Prostate gland (tissue), 2 donors: ENCODE data around the gene C12orf56.
"Not testable (repeated sequence)": the region's sequence is repeated elsewhere in the genome, so short reads cannot be mapped to it uniquely, and the experiment has no call there.

Experiments
- POLR2A ChIP-seq: fragments of 450-650 bp; IDR thresholded peaks from one replicate; pipeline ENCODE4 v1.6.1; 2016; ENCODE audit warnings: antibody characterized with exemption, mild to moderate bottlenecking
- POLR2AphosphoS5 ChIP-seq: sonication (generic); formaldehyde crosslinking; IDR thresholded peaks from one replicate; pipeline ENCODE4 v1.6.1; 2017; ENCODE audit warnings: antibody characterized with exemption
- TF ChIP-seq, protein P1 (sequence below), 4 experiments: fragments of 200-600 bp in 2 of 4; fragments of 450-650 bp in 2 of 4; sonication (generic) in 2 of 4; IDR thresholded peaks; 1 replicate in 3 of 4; 2 replicates in 1 of 4; pipeline ENCODE4 v1.5.1; 2016 to 2019; ENCODE audit warnings: antibody characterized with exemption in 4 of 4, mild to moderate bottlenecking in 2 of 4, moderate library complexity in 2 of 4

DNA sequence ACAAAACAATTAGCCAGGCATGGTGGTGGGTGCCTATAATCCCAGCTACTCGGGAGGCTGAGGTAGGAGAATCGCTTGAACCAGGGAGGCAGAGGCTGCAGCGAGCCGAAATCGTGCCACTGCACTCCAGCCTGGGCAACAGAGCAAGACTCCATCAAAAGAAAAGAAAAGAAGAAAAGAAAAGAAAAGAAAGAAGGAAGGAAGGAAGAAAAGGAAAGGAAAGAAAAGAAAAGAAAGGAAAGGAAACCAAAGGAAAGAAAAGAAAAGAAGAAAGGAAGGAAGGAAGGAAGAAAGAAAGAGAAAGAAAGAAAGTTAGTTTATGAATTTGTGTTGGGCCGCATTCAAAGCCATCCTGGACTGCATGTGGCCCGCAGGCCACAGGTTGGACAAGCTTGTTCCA is 172.9 kb downstream of the C12orf56 start:
- TF ChIP-seq, protein P1, sequence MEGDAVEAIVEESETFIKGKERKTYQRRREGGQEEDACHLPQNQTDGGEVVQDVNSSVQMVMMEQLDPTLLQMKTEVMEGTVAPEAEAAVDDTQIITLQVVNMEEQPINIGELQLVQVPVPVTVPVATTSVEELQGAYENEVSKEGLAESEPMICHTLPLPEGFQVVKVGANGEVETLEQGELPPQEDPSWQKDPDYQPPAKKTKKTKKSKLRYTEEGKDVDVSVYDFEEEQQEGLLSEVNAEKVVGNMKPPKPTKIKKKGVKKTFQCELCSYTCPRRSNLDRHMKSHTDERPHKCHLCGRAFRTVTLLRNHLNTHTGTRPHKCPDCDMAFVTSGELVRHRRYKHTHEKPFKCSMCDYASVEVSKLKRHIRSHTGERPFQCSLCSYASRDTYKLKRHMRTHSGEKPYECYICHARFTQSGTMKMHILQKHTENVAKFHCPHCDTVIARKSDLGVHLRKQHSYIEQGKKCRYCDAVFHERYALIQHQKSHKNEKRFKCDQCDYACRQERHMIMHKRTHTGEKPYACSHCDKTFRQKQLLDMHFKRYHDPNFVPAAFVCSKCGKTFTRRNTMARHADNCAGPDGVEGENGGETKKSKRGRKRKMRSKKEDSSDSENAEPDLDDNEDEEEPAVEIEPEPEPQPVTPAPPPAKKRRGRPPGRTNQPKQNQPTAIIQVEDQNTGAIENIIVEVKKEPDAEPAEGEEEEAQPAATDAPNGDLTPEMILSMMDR (IDR thresholded peaks at IDR 0.05), result not testable (repeated sequence)
- not testable (repeated sequence) for TF ChIP-seq POLR2AphosphoS5, POLR2A
